Head of caudate nucleus (tissue), 42 donors: Measurements from ENCODE around the gene PRKN.

Source experiments
- DNase-seq, 42 donors: peaks; one replicate each; pipeline versions ENCODE4 v3.0.0 to v3.0.0-alpha.2; 2020 to 2021; ENCODE audit warnings: mixed read lengths in 7 of 42
- intact Hi-C: fragments of 100-400 bp; cut with DNase I; formaldehyde crosslinking; loops from one replicate; pipeline ENCODE4 v1.15.0; 2022

Gene PRKN

GRCh38 chr6:161438430-161439030 is 1289.0 kb downstream of the PRKN start:
- intact Hi-C loops, result no loop called here
- DNase-seq, result no peak

GRCh38 chr6:161437851-161438250 is 1289.7 kb downstream of the PRKN start:
- no peak for DNase-seq
- intact Hi-C loops, result no loop called here

- intact Hi-C loops, result no loop called here
- DNase-seq, result no peak
These were observed 1291.3 kb downstream of the PRKN start for GRCh38 chr6:161436106-161436876.

- intact Hi-C loops, result no loop called here
- no peak for DNase-seq
These were observed 1291.9 kb downstream of the PRKN start for GRCh38 chr6:161435748-161436070.

GRCh38 chr6:161434921-161435747 is 1292.4 kb downstream of the PRKN start:
- intact Hi-C loops, result no loop called here
- peak in 2 of 42 donors; percentile 36 to 53 for DNase-seq

GRCh38 chr6:161434350-161434749 is 1293.2 kb downstream of the PRKN start:
- DNase-seq, result peak in 22 of 42 donors; percentile 22 to 71 (median 41)
- intact Hi-C loops, result no loop called here

GRCh38 chr6:161432546-161432945 is 1295.0 kb downstream of the PRKN start:
- no peak for DNase-seq
- intact Hi-C loops, result no loop called here

- intact Hi-C loops, result no loop called here
- DNase-seq, result no peak
These were observed 1297.6 kb downstream of the PRKN start for GRCh38 chr6:161429921-161430490.

- peak in 1 of 42 donors; percentile 5 for DNase-seq
- intact Hi-C loops, result no loop called here
These were observed 1303.1 kb downstream of the PRKN start for GRCh38 chr6:161424421-161424820.

GRCh38 chr6:161422710-161423680 is 1304.6 kb downstream of the PRKN start:
- DNase-seq, result peak in 1 of 42 donors; percentile 12
- intact Hi-C loops, result no loop called here

- DNase-seq, result peak in 28 of 42 donors; percentile 1 to 90 (median 64)
- intact Hi-C loops, result no loop called here
These were observed 1309.1 kb downstream of the PRKN start for GRCh38 chr6:161418463-161418945.

GRCh38 chr6:161417717-161418462 is 1309.7 kb downstream of the PRKN start:
- intact Hi-C loops, result no loop called here
- DNase-seq, result no peak

- DNase-seq, result no peak
- intact Hi-C loops, result no loop called here
These were observed 1312.2 kb downstream of the PRKN start for GRCh38 chr6:161415302-161415855.

- intact Hi-C loops, result no loop called here
- DNase-seq, result peak in 9 of 42 donors; percentile 16 to 56 (median 28)
These were observed 1312.9 kb downstream of the PRKN start for GRCh38 chr6:161414707-161415106.

GRCh38 chr6:161414180-161414579 is 1313.4 kb downstream of the PRKN start:
- DNase-seq, result peak in 26 of 42 donors; percentile 14 to 65 (median 29)
- intact Hi-C loops, result no loop called here

- no peak for DNase-seq
- intact Hi-C loops, result no loop called here
These were observed 1314.2 kb downstream of the PRKN start for GRCh38 chr6:161413355-161413771.

- intact Hi-C loops, result no loop called here
- no peak for DNase-seq
These were observed 1314.8 kb downstream of the PRKN start for GRCh38 chr6:161412795-161413194.
